ENCODE results near the gene PTGES2. TPM values are rescaled to one million over a fixed set of nuclear protein-coding genes. Genes with fewer than 3 reads are reported as not detected.

PTGES2 gene
- polyA plus RNA-seq, 1 of the 3 experiments (the other 2 are of a cell fraction) = 141 TPM

DNA sequence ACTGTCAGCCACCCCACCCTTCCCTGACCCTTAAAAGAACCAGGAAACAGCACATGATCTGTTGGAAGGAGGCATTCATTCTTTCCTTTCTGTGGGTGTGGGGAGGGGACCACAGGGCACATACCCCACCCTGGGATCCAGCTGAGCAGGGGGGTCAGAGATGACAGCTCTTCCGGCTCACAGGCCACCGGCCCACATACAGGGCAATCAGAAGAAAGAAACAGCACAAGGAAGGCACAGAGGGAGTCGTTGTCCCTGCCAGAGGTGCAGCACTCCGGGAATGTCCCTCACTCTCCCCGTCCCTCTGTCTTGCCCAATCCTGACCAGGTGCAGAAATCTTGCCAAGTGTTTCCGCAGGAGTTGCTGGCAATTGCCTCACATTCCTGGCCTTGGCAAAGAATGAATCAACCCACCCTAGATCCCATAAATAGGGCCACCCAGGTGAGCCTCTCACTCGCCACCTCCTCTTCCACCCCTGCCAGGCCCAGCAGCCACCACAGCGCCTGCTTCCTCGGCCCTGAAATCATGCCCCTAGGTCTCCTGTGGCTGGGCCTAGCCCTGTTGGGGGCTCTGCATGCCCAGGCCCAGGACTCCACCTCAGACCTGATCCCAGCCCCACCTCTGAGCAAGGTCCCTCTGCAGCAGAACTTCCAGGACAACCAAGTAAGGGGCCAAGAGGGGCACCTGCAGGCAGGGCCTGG is 21.6 kb upstream of the PTGES2 start, which contains the start of gene LCN2:
TSS of gene LCN2 (plus strand) at position 453 of the 701 bp plus-strand sequence. CDS start at position 526, 73 bp downstream.
- ChIA-PET CTCF (interaction anchor here (4.4 kb wide), 1 partner anchor 32 kb away, joined by 20 read pairs; no protein-coding TSS in a partner anchor), POLR2A (no interaction called here)
- no peak within 1 kb of the TSS for H3K4me2 ChIP-seq
- 86% methylated on average over 8 of the region's 9 CpGs for WGBS (ENCODE audit: low lambda C conversion rate)
- no peaks in the 10 kb centered on the region; a peak in 1 of 4 replicates for H3K4me1 ChIP-seq (ENCODE audit: control insufficient read depth in 1 of 2, insufficient read depth in 2 of 2, low read depth in 1 of 2, low read length in 1 of 2)
- H3K27me3 ChIP-seq (ENCODE audit: insufficient read depth) = no peaks in the 10 kb centered on the region
- H4K20me1 ChIP-seq (ENCODE audit: insufficient read depth) = no peaks in the 10 kb centered on the region
- no peaks in the 10 kb centered on the region for H3F3A ChIP-seq (replicated peaks; ENCODE audit: insufficient read depth)
- DNase-seq = no peak
- no peaks in the 10 kb centered on the region for H3K36me3 ChIP-seq (replicated peaks in 1 of 2; ENCODE audit: control insufficient read depth in 1 of 2, insufficient read depth in 2 of 2, low read length in 1 of 2)
- no peak within 1 kb of the TSS for H2AFZ ChIP-seq (ENCODE audit: low read depth)
- no peak within 1 kb of the TSS for H3K4me3 ChIP-seq (ENCODE audit: low read depth in 2 of 2, low read length in 1 of 2)
- no peaks in the 10 kb centered on the region for H3K79me2 ChIP-seq (ENCODE audit: insufficient read depth)
- TF ChIP-seq RXRA (IDR thresholded peaks at IDR 0.05; ENCODE audit: borderline replicate concordance, low read depth) (no peak), GATA2 (CRISPR knock-in tag; IDR thresholded peaks at IDR 0.05) (no peak), FOXJ3 (CRISPR knock-in tag; IDR thresholded peaks at IDR 0.05) (no peak)
- no peaks in the 10 kb centered on the region for H3K9me2 ChIP-seq
- H3K9ac ChIP-seq = no peak within 1 kb of the TSS
- no peak within 1 kb of the TSS for H3K27ac ChIP-seq (ENCODE audit: low read depth in 2 of 2, low read length in 1 of 2)
- H3K9me3 ChIP-seq = no peaks in the 10 kb centered on the region

DNA sequence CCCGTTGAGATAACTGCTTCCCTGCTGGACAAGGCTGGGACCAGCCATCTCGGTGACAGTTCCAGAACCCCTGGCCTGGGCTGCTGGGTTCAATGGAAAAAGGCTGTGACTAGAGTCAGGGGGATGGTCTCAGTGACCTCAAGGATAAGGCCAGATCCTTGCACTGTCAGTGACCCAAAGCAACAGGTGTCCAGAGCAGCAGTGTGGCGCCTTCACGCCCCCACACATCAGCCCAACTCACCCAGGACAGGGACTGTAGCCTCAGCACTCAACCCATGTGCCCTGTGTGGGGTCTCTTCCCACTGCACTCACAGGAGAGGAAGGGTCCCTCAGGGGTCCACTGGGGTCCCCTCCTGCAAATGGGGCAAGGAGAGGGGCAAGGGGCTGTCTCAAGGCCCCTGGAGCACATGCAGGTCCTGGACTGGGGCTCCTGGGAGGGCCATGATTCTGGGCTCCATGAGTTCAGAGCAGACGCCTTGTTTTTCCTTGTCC is 21.0 kb upstream of the PTGES2 start:
- Histone ChIP-seq H3K4me1 (ENCODE audit: control insufficient read depth in 1 of 2, insufficient read depth in 2 of 2, low read depth in 1 of 2, low read length in 1 of 2) (no peaks in the 10 kb centered on the region; a peak in 1 of 4 replicates), H3K27ac (ENCODE audit: low read depth in 2 of 2, low read length in 1 of 2) (no peak overlapping the region), H3K4me2 (no peak overlapping the region), H4K20me1 (ENCODE audit: insufficient read depth) (no peaks in the 10 kb centered on the region), H3K79me2 (ENCODE audit: insufficient read depth) (no peaks in the 10 kb centered on the region), H3K9me3 (no peaks in the 10 kb centered on the region), H3K9me2 (no peaks in the 10 kb centered on the region), H2AFZ (ENCODE audit: low read depth) (no peak overlapping the region), H3K27me3 (ENCODE audit: insufficient read depth) (no peaks in the 10 kb centered on the region), H3F3A (replicated peaks; ENCODE audit: insufficient read depth) (no peaks in the 10 kb centered on the region), H3K4me3 (ENCODE audit: low read depth in 2 of 2, low read length in 1 of 2) (no peak overlapping the region), H3K36me3 (replicated peaks in 1 of 2; ENCODE audit: control insufficient read depth in 1 of 2, insufficient read depth in 2 of 2, low read length in 1 of 2) (no peaks in the 10 kb centered on the region), H3K9ac (no peak overlapping the region)
- WGBS (ENCODE audit: low lambda C conversion rate) = 82% methylated on average over 2 of the region's 5 CpGs
- POLR2A ChIA-PET = no interaction called here
- CTCF ChIA-PET = interaction anchor here (1.0 to 1.1 kb wide), 2 partner anchors 31 to 205 kb away, joined by 3 to 4 read pairs; no protein-coding TSS in a partner anchor
- no peak for DNase-seq
- TF ChIP-seq YY1 (IDR thresholded peaks at IDR 0.05; ENCODE audit: low read depth) (no peak), NRF1 (IDR thresholded peaks at IDR 0.05; ENCODE audit: low read depth, low read length) (no peak), FOXJ3 (CRISPR knock-in tag; IDR thresholded peaks at IDR 0.05) (no peak), RFX5 (IDR thresholded peaks at IDR 0.05; ENCODE audit: low read length) (no peak), TEAD4 (IDR thresholded peaks at IDR 0.05; ENCODE audit: borderline replicate concordance, insufficient read depth) (no peak), EZH2phosphoT487 (IDR thresholded peaks at IDR 0.05; ENCODE audit: borderline replicate concordance, low read depth) (no peak), TAF1 (IDR thresholded peaks at IDR 0.05; ENCODE audit: borderline replicate concordance, low read depth, low read length) (no peak), CHD2 (IDR thresholded peaks at IDR 0.05; ENCODE audit: low read length, partially characterized antibody) (no peak), MEF2A (IDR thresholded peaks at IDR 0.05; ENCODE audit: borderline replicate concordance, low read depth) (no peak), EP300 (IDR thresholded peaks at IDR 0.05; ENCODE audit: borderline replicate concordance in 1 of 2, low read depth in 1 of 2, low read length in 1 of 2) (no peak), JUND (IDR thresholded peaks at IDR 0.05) (no peak), GATA2 (CRISPR knock-in tag; IDR thresholded peaks at IDR 0.05) (no peak)
- TF ChIP-seq, protein P1, sequence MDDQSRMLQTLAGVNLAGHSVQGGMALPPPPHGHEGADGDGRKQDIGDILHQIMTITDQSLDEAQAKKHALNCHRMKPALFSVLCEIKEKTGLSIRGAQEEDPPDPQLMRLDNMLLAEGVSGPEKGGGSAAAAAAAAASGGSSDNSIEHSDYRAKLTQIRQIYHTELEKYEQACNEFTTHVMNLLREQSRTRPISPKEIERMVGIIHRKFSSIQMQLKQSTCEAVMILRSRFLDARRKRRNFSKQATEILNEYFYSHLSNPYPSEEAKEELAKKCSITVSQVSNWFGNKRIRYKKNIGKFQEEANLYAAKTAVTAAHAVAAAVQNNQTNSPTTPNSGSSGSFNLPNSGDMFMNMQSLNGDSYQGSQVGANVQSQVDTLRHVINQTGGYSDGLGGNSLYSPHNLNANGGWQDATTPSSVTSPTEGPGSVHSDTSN (IDR thresholded peaks at IDR 0.05) = no peak
- TF ChIP-seq, protein P2, sequence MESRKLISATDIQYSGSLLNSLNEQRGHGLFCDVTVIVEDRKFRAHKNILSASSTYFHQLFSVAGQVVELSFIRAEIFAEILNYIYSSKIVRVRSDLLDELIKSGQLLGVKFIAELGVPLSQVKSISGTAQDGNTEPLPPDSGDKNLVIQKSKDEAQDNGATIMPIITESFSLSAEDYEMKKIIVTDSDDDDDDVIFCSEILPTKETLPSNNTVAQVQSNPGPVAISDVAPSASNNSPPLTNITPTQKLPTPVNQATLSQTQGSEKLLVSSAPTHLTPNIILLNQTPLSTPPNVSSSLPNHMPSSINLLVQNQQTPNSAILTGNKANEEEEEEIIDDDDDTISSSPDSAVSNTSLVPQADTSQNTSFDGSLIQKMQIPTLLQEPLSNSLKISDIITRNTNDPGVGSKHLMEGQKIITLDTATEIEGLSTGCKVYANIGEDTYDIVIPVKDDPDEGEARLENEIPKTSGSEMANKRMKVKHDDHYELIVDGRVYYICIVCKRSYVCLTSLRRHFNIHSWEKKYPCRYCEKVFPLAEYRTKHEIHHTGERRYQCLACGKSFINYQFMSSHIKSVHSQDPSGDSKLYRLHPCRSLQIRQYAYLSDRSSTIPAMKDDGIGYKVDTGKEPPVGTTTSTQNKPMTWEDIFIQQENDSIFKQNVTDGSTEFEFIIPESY (IDR thresholded peaks at IDR 0.05; ENCODE audit: borderline replicate concordance, low read depth) = no peak
- TF ChIP-seq, protein P3, sequence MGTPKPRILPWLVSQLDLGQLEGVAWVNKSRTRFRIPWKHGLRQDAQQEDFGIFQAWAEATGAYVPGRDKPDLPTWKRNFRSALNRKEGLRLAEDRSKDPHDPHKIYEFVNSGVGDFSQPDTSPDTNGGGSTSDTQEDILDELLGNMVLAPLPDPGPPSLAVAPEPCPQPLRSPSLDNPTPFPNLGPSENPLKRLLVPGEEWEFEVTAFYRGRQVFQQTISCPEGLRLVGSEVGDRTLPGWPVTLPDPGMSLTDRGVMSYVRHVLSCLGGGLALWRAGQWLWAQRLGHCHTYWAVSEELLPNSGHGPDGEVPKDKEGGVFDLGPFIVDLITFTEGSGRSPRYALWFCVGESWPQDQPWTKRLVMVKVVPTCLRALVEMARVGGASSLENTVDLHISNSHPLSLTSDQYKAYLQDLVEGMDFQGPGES (IDR thresholded peaks at IDR 0.05; ENCODE audit: low read depth, low read length) = no peak
- TF ChIP-seq, protein P4, sequence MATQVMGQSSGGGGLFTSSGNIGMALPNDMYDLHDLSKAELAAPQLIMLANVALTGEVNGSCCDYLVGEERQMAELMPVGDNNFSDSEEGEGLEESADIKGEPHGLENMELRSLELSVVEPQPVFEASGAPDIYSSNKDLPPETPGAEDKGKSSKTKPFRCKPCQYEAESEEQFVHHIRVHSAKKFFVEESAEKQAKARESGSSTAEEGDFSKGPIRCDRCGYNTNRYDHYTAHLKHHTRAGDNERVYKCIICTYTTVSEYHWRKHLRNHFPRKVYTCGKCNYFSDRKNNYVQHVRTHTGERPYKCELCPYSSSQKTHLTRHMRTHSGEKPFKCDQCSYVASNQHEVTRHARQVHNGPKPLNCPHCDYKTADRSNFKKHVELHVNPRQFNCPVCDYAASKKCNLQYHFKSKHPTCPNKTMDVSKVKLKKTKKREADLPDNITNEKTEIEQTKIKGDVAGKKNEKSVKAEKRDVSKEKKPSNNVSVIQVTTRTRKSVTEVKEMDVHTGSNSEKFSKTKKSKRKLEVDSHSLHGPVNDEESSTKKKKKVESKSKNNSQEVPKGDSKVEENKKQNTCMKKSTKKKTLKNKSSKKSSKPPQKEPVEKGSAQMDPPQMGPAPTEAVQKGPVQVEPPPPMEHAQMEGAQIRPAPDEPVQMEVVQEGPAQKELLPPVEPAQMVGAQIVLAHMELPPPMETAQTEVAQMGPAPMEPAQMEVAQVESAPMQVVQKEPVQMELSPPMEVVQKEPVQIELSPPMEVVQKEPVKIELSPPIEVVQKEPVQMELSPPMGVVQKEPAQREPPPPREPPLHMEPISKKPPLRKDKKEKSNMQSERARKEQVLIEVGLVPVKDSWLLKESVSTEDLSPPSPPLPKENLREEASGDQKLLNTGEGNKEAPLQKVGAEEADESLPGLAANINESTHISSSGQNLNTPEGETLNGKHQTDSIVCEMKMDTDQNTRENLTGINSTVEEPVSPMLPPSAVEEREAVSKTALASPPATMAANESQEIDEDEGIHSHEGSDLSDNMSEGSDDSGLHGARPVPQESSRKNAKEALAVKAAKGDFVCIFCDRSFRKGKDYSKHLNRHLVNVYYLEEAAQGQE (IDR thresholded peaks at IDR 0.05; ENCODE audit: low read depth, low read length) = no peak
